CD4-positive, alpha-beta memory T cell (primary cell): ENCODE results near the gene SLC25A39. TPM values are rescaled to one million over a fixed set of nuclear protein-coding genes. Genes with fewer than 3 reads are reported as not detected.

ENCODE experiments used
- CTCF ChIA-PET: fragments of 350-600 bp; sonication (Branson Sonifier 250); formaldehyde crosslinking; loops from one replicate; lab custom pipeline; 2021; ENCODE audit warnings: inconsistent platforms; ENCODE audit not compliant: partially characterized antibody; lab: Charles Lee
- POLR2A ChIA-PET: fragments of 350-600 bp; sonication (Branson Sonifier 250); formaldehyde crosslinking; loops from one replicate; lab custom pipeline; 2021; ENCODE audit not compliant: partially characterized antibody; lab: Charles Lee
- DNase-seq, 5 donors: peaks; one replicate each; pipeline versions ENCODE4 v3.0.0 to v3.0.0-alpha.2; 2020 to 2022; ENCODE audit warnings: mixed read lengths in 1 of 5
- H3K27ac ChIP-seq: one replicate; pipeline ENCODE4 v1.7.0; 2013; ENCODE audit warnings: low read depth, low read length
- H3K27me3 ChIP-seq: 2 replicates; pipeline ENCODE4 v1.7.0; 2013; ENCODE audit warnings: mild to moderate bottlenecking, low read length, moderate library complexity; ENCODE audit not compliant: insufficient read depth
- H3K36me3 ChIP-seq: 2 replicates; pipeline ENCODE4 v1.7.0; 2013; ENCODE audit warnings: mild to moderate bottlenecking, low read length, moderate library complexity; ENCODE audit not compliant: insufficient read depth
- H3K4me1 ChIP-seq: 2 replicates; pipeline ENCODE4 v1.7.0; 2013; ENCODE audit warnings: mild to moderate bottlenecking, low read length, moderate library complexity; ENCODE audit not compliant: insufficient read depth
- H3K4me3 ChIP-seq, 2 donors: one replicate each; pipeline ENCODE4 v1.7.0; 2013; ENCODE audit warnings: low read length in 2 of 2, mild to moderate bottlenecking in 1 of 2
- H3K9me3 ChIP-seq, 2 donors: one replicate each; pipeline ENCODE4 v1.7.0; 2013; ENCODE audit warnings: low read length in 2 of 2, control low read depth in 1 of 2; ENCODE audit not compliant: control insufficient read depth in 1 of 2
- H3K27ac Mint-ChIP-seq, 7 donors: one replicate each; pipeline ENCODE4 v1.8.0; 2020 to 2021; ENCODE audit warnings: mixed read lengths in 7 of 7, mild to moderate bottlenecking in 6 of 7, inconsistent platforms in 3 of 7, moderate library complexity in 3 of 7
- H3K27me3 Mint-ChIP-seq, 2 donors: one replicate each; pipeline ENCODE4 v1.8.0; 2020 to 2021; ENCODE audit warnings: mixed read lengths in 2 of 2
- H3K36me3 Mint-ChIP-seq, 2 donors: one replicate each; pipeline ENCODE4 v1.8.0; 2020 to 2021; ENCODE audit warnings: mixed read lengths in 2 of 2, inconsistent platforms in 1 of 2, mild to moderate bottlenecking in 1 of 2
- H3K4me1 Mint-ChIP-seq, 4 donors: one replicate each; pipeline ENCODE4 v1.8.0; 2020 to 2021; ENCODE audit warnings: mixed read lengths in 4 of 4, mild to moderate bottlenecking in 1 of 4
- H3K4me3 Mint-ChIP-seq, 8 donors: one replicate each; pipeline ENCODE4 v1.8.0; 2020 to 2021; ENCODE audit warnings: mixed read lengths in 8 of 8, mild to moderate bottlenecking in 7 of 8, moderate library complexity in 6 of 8, inconsistent platforms in 3 of 8
- H3K9me3 Mint-ChIP-seq, 8 donors: one replicate each; pipeline ENCODE4 v1.8.0; 2020 to 2021; ENCODE audit warnings: mixed read lengths in 8 of 8, mild to moderate bottlenecking in 5 of 8, inconsistent platforms in 3 of 8, moderate library complexity in 1 of 8
- intact Hi-C: fragments of 100-400 bp; cut with micrococcal nuclease; formaldehyde crosslinking; loops from one replicate; pipeline ENCODE4 v1.15.1; 2023
- polyA plus RNA-seq, 2 donors: library from polyadenylated mRNA; unstranded; fragments of 300-500 nt; fragmentation: Illumina TruSeq; gene quantifications; one replicate each; pipeline ENCODE4 v1.2.3, GENCODE V29; 2021
- total RNA-seq, 2 experiments: library from RNA; stranded (reverse); gene quantifications; one replicate each; pipeline ENCODE4 v1.2.3, GENCODE V29; 2021

The SLC25A39 gene
- total and polyA plus RNA-seq, 4 experiments from 2014 or later: 91.2 to 140 (median 105) TPM

- peak within 1 kb of the TSS; percentile 78 to 91 (median 82) for H3K4me3 Mint-ChIP-seq
- intact Hi-C loops: no loop called here
- no peak within 1 kb of the TSS for H3K27ac ChIP-seq
- no peaks in the 10 kb centered on the region for H3K9me3 ChIP-seq
- no peaks in the 10 kb centered on the region for H3K36me3 ChIP-seq
- no peaks in the 10 kb centered on the region for H3K36me3 Mint-ChIP-seq
- ChIA-PET CTCF (interaction anchor here (0.7 to 2.8 kb wide), 7 partner anchors 11 to 154 kb away, joined by 3 to 26 read pairs (median 3); partner anchors contain the start of gene GRN), POLR2A (interaction anchor here (1.4 kb wide), 1 partner anchor 9 kb away, joined by 11 read pairs; no protein-coding TSS in a partner anchor)
- H3K27me3 ChIP-seq: peaks cover 3% of the 10 kb centered on the region
- peak in 4 of 5 donors; percentile 67 to 70 (median 69) for DNase-seq
- H3K27ac Mint-ChIP-seq: peak within 1 kb of the TSS in 1 of 7 donors; percentile 79
- H3K27me3 Mint-ChIP-seq: peaks cover 12 to 24% of the 10 kb centered on the region in 2 donors
- H3K4me3 ChIP-seq: peak within 1 kb of the TSS; percentile 17 to 32
- peaks cover 0 to 8% (median 3%) of the 10 kb centered on the region in 4 donors for H3K4me1 Mint-ChIP-seq
- no peaks in the 10 kb centered on the region for H3K4me1 ChIP-seq
- no peaks in the 10 kb centered on the region for H3K9me3 Mint-ChIP-seq
These were observed 39.1 kb upstream of the SLC25A39 start, which contains the start of gene FAM171A2 for GRCh38 chr17:44363613-44364159. Gene FAM171A2 (minus strand): TSS chr17:44363853. CDS start chr17:44363714, 139 bp downstream.

GRCh38 chr17:44362949-44363612, 38.5 kb upstream of the SLC25A39 start:
- CTCF ChIA-PET: interaction anchor here (0.7 to 2.8 kb wide), 5 partner anchors 11 to 33 kb away, joined by 3 to 26 read pairs (median 3); partner anchors contain the start of gene GRN

GRCh38 chr17:44362459-44362948, 37.9 kb upstream of the SLC25A39 start:
- Mint-ChIP-seq H3K36me3 (no peaks in the 10 kb centered on the region), H3K4me3 (peak overlapping the region in 3 of 8 donors; percentile 35 to 49 (median 36)), H3K9me3 (no peaks in the 10 kb centered on the region), H3K27ac (no peak overlapping the region), H3K4me1 (peaks cover 0 to 8% (median 3%) of the 10 kb centered on the region in 4 donors), H3K27me3 (peaks cover 12 to 20% of the 10 kb centered on the region in 2 donors)
- ChIA-PET POLR2A (interaction anchor here (1.2 to 1.4 kb wide), 2 partner anchors 8 to 17 kb away, joined by 4 to 11 read pairs; partner anchors contain the start of gene GRN), CTCF (interaction anchor here (1.1 to 2.8 kb wide), 3 partner anchors 10 to 17 kb away, joined by 3 to 26 read pairs (median 10); partner anchors contain the start of gene GRN)
- no peaks in the 10 kb centered on the region for H3K36me3 ChIP-seq
- H3K9me3 ChIP-seq: no peaks in the 10 kb centered on the region
- peak overlapping the region in 1 of 2 donors; percentile 32 for H3K4me3 ChIP-seq
- DNase-seq: no peak
- no peak overlapping the region for H3K27ac ChIP-seq
- H3K4me1 ChIP-seq: no peaks in the 10 kb centered on the region
- peaks cover 3% of the 10 kb centered on the region for H3K27me3 ChIP-seq
- intact Hi-C loops: no loop called here

More at GRCh38 chr17:44362949-44363612, 38.5 kb upstream of the SLC25A39 start:
- peaks cover 3% of the 10 kb centered on the region for H3K27me3 ChIP-seq
- DNase-seq: peak in 2 of 5 donors; percentile 16 to 21
- no peaks in the 10 kb centered on the region for H3K4me1 ChIP-seq
- Mint-ChIP-seq H3K4me1 (peaks cover 0 to 8% (median 3%) of the 10 kb centered on the region in 4 donors), H3K9me3 (no peaks in the 10 kb centered on the region), H3K36me3 (no peaks in the 10 kb centered on the region), H3K27ac (no peak overlapping the region), H3K4me3 (peak overlapping the region; percentile 70 to 80 (median 72)), H3K27me3 (peaks cover 12 to 24% of the 10 kb centered on the region in 2 donors)
- H3K36me3 ChIP-seq: no peaks in the 10 kb centered on the region
- H3K9me3 ChIP-seq: no peaks in the 10 kb centered on the region
- intact Hi-C loops: no loop called here
- no peak overlapping the region for H3K27ac ChIP-seq
- POLR2A ChIA-PET: interaction anchor here (1.2 to 1.4 kb wide), 2 partner anchors 9 to 18 kb away, joined by 4 to 11 read pairs; partner anchors contain the start of gene GRN
- peak overlapping the region; percentile 17 to 32 for H3K4me3 ChIP-seq

- no peaks in the 10 kb centered on the region for H3K36me3 Mint-ChIP-seq
- CTCF ChIA-PET: interaction anchor here (0.7 to 2.8 kb wide), 4 partner anchors 9 to 29 kb away, joined by 3 to 26 read pairs (median 8); partner anchors contain the start of gene GRN
- peaks cover 3% of the 10 kb centered on the region for H3K27me3 ChIP-seq
- no peak overlapping the region for H3K27ac Mint-ChIP-seq
- H3K4me3 ChIP-seq: no peak overlapping the region
- H3K27ac ChIP-seq: no peak overlapping the region
- H3K4me1 ChIP-seq: no peaks in the 10 kb centered on the region
- H3K9me3 Mint-ChIP-seq: no peaks in the 10 kb centered on the region
- peaks cover 0 to 8% (median 3%) of the 10 kb centered on the region in 4 donors for H3K4me1 Mint-ChIP-seq
- POLR2A ChIA-PET: interaction anchor here (0.5 kb wide), 1 partner anchor 1130 kb away, joined by 3 read pairs; no protein-coding TSS in a partner anchor
- peaks cover 12 to 16% of the 10 kb centered on the region in 2 donors for H3K27me3 Mint-ChIP-seq
- DNase-seq: no peak
- no peaks in the 10 kb centered on the region for H3K36me3 ChIP-seq
- intact Hi-C loops: no loop called here
- no peaks in the 10 kb centered on the region for H3K9me3 ChIP-seq
- no peak overlapping the region for H3K4me3 Mint-ChIP-seq
These were observed 37.0 kb upstream of the SLC25A39 start for GRCh38 chr17:44361292-44362260.

- peaks cover 0 to 8% (median 3%) of the 10 kb centered on the region in 4 donors for H3K4me1 Mint-ChIP-seq
- H3K4me3 Mint-ChIP-seq: no peak overlapping the region
- Histone ChIP-seq H3K36me3 (no peaks in the 10 kb centered on the region), H3K4me3 (no peak overlapping the region), H3K9me3 (no peaks in the 10 kb centered on the region), H3K4me1 (no peaks in the 10 kb centered on the region), H3K27me3 (peaks cover 3% of the 10 kb centered on the region), H3K27ac (no peak overlapping the region)
- DNase-seq: no peak
- intact Hi-C loops: no loop called here
- no peak overlapping the region for H3K27ac Mint-ChIP-seq
- H3K36me3 Mint-ChIP-seq: no peaks in the 10 kb centered on the region
- ChIA-PET CTCF (interaction anchor here (2.2 to 2.8 kb wide), 2 partner anchors 8 to 15 kb away, joined by 6 to 26 read pairs; partner anchors contain the start of gene GRN), POLR2A (no interaction called here)
- H3K27me3 Mint-ChIP-seq: peaks cover 7 to 11% of the 10 kb centered on the region in 2 donors
- no peaks in the 10 kb centered on the region for H3K9me3 Mint-ChIP-seq
These were observed 36.2 kb upstream of the SLC25A39 start for GRCh38 chr17:44360826-44361225.

- Mint-ChIP-seq H3K4me3 (peak overlapping the region in 1 of 8 donors; percentile 7), H3K36me3 (no peaks in the 10 kb centered on the region), H3K4me1 (peaks cover 0 to 8% (median 3%) of the 10 kb centered on the region in 4 donors), H3K27me3 (peaks cover 2 to 8% of the 10 kb centered on the region in 2 donors), H3K27ac (no peak overlapping the region), H3K9me3 (no peaks in the 10 kb centered on the region)
- no peaks in the 10 kb centered on the region for H3K9me3 ChIP-seq
- no peak overlapping the region for H3K4me3 ChIP-seq
- no peaks in the 10 kb centered on the region for H3K36me3 ChIP-seq
- CTCF ChIA-PET: interaction anchor here (1.0 to 2.2 kb wide), 3 partner anchors 9 to 30 kb away, joined by 3 to 6 read pairs (median 4); partner anchors contain the start of gene GRN
- no peak for DNase-seq
- intact Hi-C loops: no loop called here
- POLR2A ChIA-PET: no interaction called here
- no peaks in the 10 kb centered on the region for H3K4me1 ChIP-seq
- H3K27me3 ChIP-seq: peaks cover 3% of the 10 kb centered on the region
- no peak overlapping the region for H3K27ac ChIP-seq
These were observed 35.5 kb upstream of the SLC25A39 start for GRCh38 chr17:44360144-44360533.
